HAP-1 (cell line): ENCODE results near the gene DLX2.

Experiments used
- DNase-seq, 2 experiments: peaks; one replicate each; pipeline ENCODE4 v3.0.0-alpha.2; 2016 to 2020; ENCODE audit warnings: low spot score in 2 of 2
- H3K27me3 ChIP-seq: fragments of 250-450 bp; sonication (Bioruptor Pico); 2 replicates; pipeline ENCODE4 v1.5.1; 2020; ENCODE audit warnings: low read depth, mild to moderate bottlenecking, moderate library complexity
- H3K36me3 ChIP-seq: fragments of 250-450 bp; sonication (Bioruptor Pico); replicated peaks from 2 replicates; pipeline ENCODE4 v1.5.1; 2020; ENCODE audit warnings: mild to moderate bottlenecking
- H3K4me1 ChIP-seq: fragments of 250-450 bp; sonication (Bioruptor Pico); 2 replicates; pipeline ENCODE4 v1.5.1; 2020; ENCODE audit warnings: mild to moderate bottlenecking
- H3K4me3 ChIP-seq: fragments of 250-450 bp; sonication (Bioruptor Pico); 2 replicates; pipeline ENCODE4 v1.5.1; 2020; ENCODE audit warnings: mild to moderate bottlenecking, moderate library complexity
- H3K9me3 ChIP-seq: fragments of 250-450 bp; sonication (Bioruptor Pico); 2 replicates; pipeline ENCODE4 v1.5.1; 2020; ENCODE audit warnings: mild to moderate bottlenecking, moderate library complexity
- in situ Hi-C: fragments of 300-500 bp; cut with MboI; formaldehyde crosslinking; loops from 3 replicates; pipeline ENCODE4 v1.14.3; 2020; ENCODE audit warnings: low sequenced_read_pairs, inconsistent platforms, mixed read lengths

DLX2 gene

GRCh38 chr2:172056293-172056692 lies 46.4 kb downstream of the DLX2 start:
- DNase-seq = no peak
- Histone ChIP-seq H3K36me3 (no peaks in the 10 kb centered on the region), H3K4me1 (peaks cover 10% of the 10 kb centered on the region), H3K27me3 (no peaks in the 10 kb centered on the region), H3K4me3 (no peak overlapping the region), H3K9me3 (no peaks in the 10 kb centered on the region)
- in situ Hi-C loops = no loop called here

GRCh38 chr2:172053486-172053885 lies 49.2 kb downstream of the DLX2 start:
- Histone ChIP-seq H3K4me1 (peaks cover 9% of the 10 kb centered on the region), H3K4me3 (no peak overlapping the region), H3K36me3 (no peaks in the 10 kb centered on the region), H3K9me3 (no peaks in the 10 kb centered on the region), H3K27me3 (no peaks in the 10 kb centered on the region)
- in situ Hi-C loops = no loop called here
- DNase-seq = no peak

- Histone ChIP-seq H3K36me3 (no peaks in the 10 kb centered on the region), H3K4me3 (no peak overlapping the region), H3K4me1 (peaks cover 9% of the 10 kb centered on the region), H3K27me3 (no peaks in the 10 kb centered on the region), H3K9me3 (no peaks in the 10 kb centered on the region)
- in situ Hi-C loops = no loop called here
- no peak for DNase-seq
Measured at GRCh38 chr2:172052000-172052983, 50.4 kb downstream of the DLX2 start.

- DNase-seq = no peak
- Histone ChIP-seq H3K9me3 (no peaks in the 10 kb centered on the region), H3K4me3 (no peak overlapping the region), H3K27me3 (no peaks in the 10 kb centered on the region), H3K4me1 (peaks cover 17% of the 10 kb centered on the region), H3K36me3 (no peaks in the 10 kb centered on the region)
- in situ Hi-C loops = no loop called here
Measured at GRCh38 chr2:172050479-172051125, 52.1 kb downstream of the DLX2 start.

- no peaks in the 10 kb centered on the region for H3K27me3 ChIP-seq
- in situ Hi-C loops = no loop called here
- H3K36me3 ChIP-seq = no peaks in the 10 kb centered on the region
- no peak for DNase-seq
- H3K4me3 ChIP-seq = no peak overlapping the region
- H3K9me3 ChIP-seq = no peaks in the 10 kb centered on the region
- peaks cover 17% of the 10 kb centered on the region for H3K4me1 ChIP-seq
Measured at GRCh38 chr2:172049567-172050120, 53.1 kb downstream of the DLX2 start.
